Sigmoid colon (tissue), 4 donors: ENCODE measurements around the gene LSM14A.

Source experiments
- POLR2AphosphoS5 ChIP-seq, 4 donors: sonication (generic); formaldehyde crosslinking; IDR thresholded peaks; one replicate each; pipeline ENCODE4 v1.6.1; 2017; ENCODE audit warnings: antibody characterized with exemption in 4 of 4
- TF ChIP-seq, protein P1 (sequence below), 4 experiments: fragments of 450-650 bp in 3 of 4; fragments of 200-600 bp in 1 of 4; IDR thresholded peaks; one replicate each; pipeline ENCODE4 v1.5.1; 2016 to 2019; ENCODE audit warnings: antibody characterized with exemption in 4 of 4, mild to moderate bottlenecking in 3 of 4, moderate library complexity in 2 of 4

DNA sequence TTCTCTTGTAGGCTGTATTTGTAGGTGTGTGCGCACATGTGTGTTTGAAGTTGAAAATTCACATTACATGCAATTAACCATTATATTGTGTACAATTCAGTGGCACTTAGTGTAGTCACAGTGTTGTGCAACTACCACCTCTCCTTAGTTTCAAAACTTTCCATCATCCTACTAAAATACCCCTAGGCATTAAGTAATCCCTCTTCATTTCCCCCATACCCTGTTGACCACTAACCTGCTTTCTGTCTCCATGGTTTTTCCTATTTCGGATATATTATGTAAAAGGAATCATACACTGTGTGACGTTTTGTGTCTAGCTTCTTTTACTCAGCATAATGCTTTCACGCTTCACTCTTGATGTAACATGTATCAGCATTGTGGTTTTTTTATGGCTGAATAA, 16.1 kb downstream of the LSM14A start:
- TF ChIP-seq, protein P1, sequence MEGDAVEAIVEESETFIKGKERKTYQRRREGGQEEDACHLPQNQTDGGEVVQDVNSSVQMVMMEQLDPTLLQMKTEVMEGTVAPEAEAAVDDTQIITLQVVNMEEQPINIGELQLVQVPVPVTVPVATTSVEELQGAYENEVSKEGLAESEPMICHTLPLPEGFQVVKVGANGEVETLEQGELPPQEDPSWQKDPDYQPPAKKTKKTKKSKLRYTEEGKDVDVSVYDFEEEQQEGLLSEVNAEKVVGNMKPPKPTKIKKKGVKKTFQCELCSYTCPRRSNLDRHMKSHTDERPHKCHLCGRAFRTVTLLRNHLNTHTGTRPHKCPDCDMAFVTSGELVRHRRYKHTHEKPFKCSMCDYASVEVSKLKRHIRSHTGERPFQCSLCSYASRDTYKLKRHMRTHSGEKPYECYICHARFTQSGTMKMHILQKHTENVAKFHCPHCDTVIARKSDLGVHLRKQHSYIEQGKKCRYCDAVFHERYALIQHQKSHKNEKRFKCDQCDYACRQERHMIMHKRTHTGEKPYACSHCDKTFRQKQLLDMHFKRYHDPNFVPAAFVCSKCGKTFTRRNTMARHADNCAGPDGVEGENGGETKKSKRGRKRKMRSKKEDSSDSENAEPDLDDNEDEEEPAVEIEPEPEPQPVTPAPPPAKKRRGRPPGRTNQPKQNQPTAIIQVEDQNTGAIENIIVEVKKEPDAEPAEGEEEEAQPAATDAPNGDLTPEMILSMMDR (IDR thresholded peaks at IDR 0.05) = no peak
- no peak for TF ChIP-seq POLR2AphosphoS5 (IDR thresholded peaks at IDR 0.05)
